GM12878 (cell line): Measurements from ENCODE around the gene RBM26. TPM values are rescaled to one million over a fixed set of nuclear protein-coding genes. Genes with fewer than 3 reads are reported as not detected.

Source experiments
- CHD4 ChIP-seq: fragments of 200-600 bp; sonication (generic); IDR thresholded peaks from 2 replicates; pipeline ENCODE4 v1.6.1; 2016; ENCODE audit warnings: mild to moderate bottlenecking
- IKZF2 ChIP-seq, 2 experiments: fragments of 450-650 bp; IDR thresholded peaks; 2 replicates each; pipeline ENCODE4 v1.6.1; 2017; ENCODE audit warnings: mild to moderate bottlenecking in 2 of 2, moderate library complexity in 2 of 2
- JUNB ChIP-seq: IDR thresholded peaks from 2 replicates; pipeline ENCODE4 v1.6.1; 2016; ENCODE audit warnings: antibody characterized with exemption, mild to moderate bottlenecking
- KDM1A ChIP-seq: fragments of 200-600 bp; sonication (generic); IDR thresholded peaks from 2 replicates; pipeline ENCODE4 v1.6.1; 2016; ENCODE audit warnings: borderline replicate concordance
- MTA3 ChIP-seq: IDR thresholded peaks from 2 replicates; pipeline ENCODE4 v1.6.1; 2012; ENCODE audit warnings: low read length, inconsistent platforms, borderline replicate concordance
- MYB ChIP-seq: fragments of 150-350 bp; IDR thresholded peaks from 2 replicates; pipeline ENCODE4 v1.6.1; 2014; ENCODE audit warnings: mild to moderate bottlenecking, low read depth, low read length, borderline replicate concordance
- NBN ChIP-seq: fragments of 450-650 bp; IDR thresholded peaks from 2 replicates; pipeline ENCODE4 v1.6.1; 2016
- PAX5 ChIP-seq: IDR thresholded peaks from 2 replicates; pipeline ENCODE4 v1.6.1; 2011; ENCODE audit warnings: low read depth, low read length, borderline replicate concordance
- PAX8 ChIP-seq: fragments of 450-650 bp; IDR thresholded peaks from 2 replicates; pipeline ENCODE4 v1.6.1; 2017; ENCODE audit warnings: mild to moderate bottlenecking, moderate library complexity
- RAD21 ChIP-seq: IDR thresholded peaks from 2 replicates; pipeline ENCODE4 v1.6.1; 2011; ENCODE audit warnings: mild to moderate bottlenecking, low read depth, low read length, moderate library complexity; ENCODE audit not compliant: insufficient read depth
- SPI1 ChIP-seq: IDR thresholded peaks from 2 replicates; pipeline ENCODE4 v1.6.1; 2011; ENCODE audit warnings: low read depth, mild to moderate bottlenecking, low read length, moderate library complexity, borderline replicate concordance; ENCODE audit not compliant: insufficient read depth
- USF1 ChIP-seq: IDR thresholded peaks from 2 replicates; pipeline ENCODE4 v1.6.1; 2011; ENCODE audit warnings: borderline replicate concordance, low read depth, mild to moderate bottlenecking, moderate library complexity, mixed read lengths, low read length; ENCODE audit not compliant: insufficient read depth; ENCODE audit errors: extremely low read length
- ZBTB40 ChIP-seq: fragments of 450-650 bp; IDR thresholded peaks from 2 replicates; pipeline ENCODE4 v1.6.1; 2016; ENCODE audit warnings: mild to moderate bottlenecking, moderate library complexity, borderline replicate concordance
- ZNF622 ChIP-seq: fragments of 450-650 bp; IDR thresholded peaks from 2 replicates; pipeline ENCODE4 v1.6.1; 2017; ENCODE audit warnings: mild to moderate bottlenecking, inconsistent platforms
- polyA plus RNA-seq, 11 experiments: library from polyadenylated mRNA; depleted of rRNA in 4 of 11; unstranded in 6 of 11; stranded (reverse) in 5 of 11; fragments of >200 nt; fragmentation: Nextera tagmentation in 4 of 11; fragmentation: Illumina TruSeq in 1 of 11; extraction: Ambion mirVana in 4 of 11; extraction: Trizol in 1 of 11; gene quantifications; 1 replicate in 1 of 11; 2 replicates in 10 of 11; pipeline versions ENCODE4 v1.2.1 to v1.2.3, GENCODE V29; 2011 to 2016; ENCODE audit warnings: inconsistent platforms in 2 of 11, missing spikeins in 2 of 11, low read depth in 1 of 11
- total RNA-seq, 4 experiments: library from RNA; depleted of rRNA in 3 of 4; stranded (reverse); fragments of >200 nt in 3 of 4; fragmentation: Illumina TruSeq in 1 of 4; extraction: Trizol in 1 of 4; gene quantifications; 2 replicates each; pipeline versions ENCODE4 v1.2.1 to v1.2.3, GENCODE V29; 2013 to 2021
- TF ChIP-seq, protein P1 (sequence below): fragments of 450-650 bp; IDR thresholded peaks from 2 replicates; pipeline ENCODE4 v1.6.1; 2016; ENCODE audit warnings: mild to moderate bottlenecking
- TF ChIP-seq, protein P2 (sequence below): fragments of 450-650 bp; IDR thresholded peaks from 2 replicates; pipeline ENCODE4 v1.6.1; 2017; ENCODE audit warnings: mild to moderate bottlenecking, low read depth, inconsistent platforms; ENCODE audit not compliant: poor library complexity, severe bottlenecking
- TF ChIP-seq, protein P3 (sequence below): fragments of 450-650 bp; IDR thresholded peaks from 2 replicates; pipeline ENCODE4 v1.6.1; 2017; ENCODE audit warnings: low read depth, mild to moderate bottlenecking, moderate library complexity
- TF ChIP-seq, protein P4 (sequence below): fragments of 450-650 bp; IDR thresholded peaks from 2 replicates; pipeline ENCODE4 v1.6.1; 2016; ENCODE audit warnings: mild to moderate bottlenecking

Gene RBM26
- total and polyA plus RNA-seq, 10 of the 15 experiments (the other 5 are each of a cell fraction or from before 2014, with no cell fraction given): 17.6 to 71.3 (median 38.9) TPM

DNA sequence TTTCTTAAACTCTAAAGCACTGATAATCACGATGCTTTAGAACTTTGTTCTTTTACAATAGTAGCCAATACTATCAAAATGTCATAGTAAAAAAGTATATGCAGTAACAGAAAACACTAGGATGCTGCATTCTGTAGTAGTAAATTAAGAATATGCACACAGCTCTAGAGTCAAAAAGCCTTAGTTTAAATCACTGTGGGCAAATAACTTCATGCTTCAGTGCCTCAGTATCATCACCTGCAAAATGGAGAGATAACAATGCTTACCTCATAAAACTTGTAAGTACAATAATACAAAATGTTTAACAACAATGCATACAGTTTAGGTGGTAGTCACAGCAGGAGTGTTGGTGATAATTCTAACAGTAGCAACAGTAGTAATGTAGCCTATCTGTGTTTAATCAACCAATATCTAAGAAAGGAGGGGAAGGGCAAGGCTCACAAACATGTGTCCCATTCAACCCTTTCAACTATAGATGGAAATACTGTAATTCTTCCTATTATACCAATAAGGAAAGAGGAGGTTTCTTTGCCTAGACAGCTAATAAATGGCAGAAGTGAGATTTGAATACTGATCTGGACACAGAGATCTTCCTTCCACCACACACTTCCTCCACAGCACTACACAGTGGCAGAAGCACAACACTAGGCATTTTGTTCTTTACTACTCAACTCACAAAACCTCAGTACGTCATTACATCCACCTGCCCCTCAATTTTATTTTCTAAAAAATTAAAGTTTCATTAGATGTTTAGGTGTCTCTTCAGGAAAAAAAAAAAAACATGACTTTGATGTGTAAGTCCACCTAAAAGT is 4.6 kb downstream of the RBM26 start (continued):
- no peak for TF ChIP-seq RAD21
- TF ChIP-seq, protein P1, sequence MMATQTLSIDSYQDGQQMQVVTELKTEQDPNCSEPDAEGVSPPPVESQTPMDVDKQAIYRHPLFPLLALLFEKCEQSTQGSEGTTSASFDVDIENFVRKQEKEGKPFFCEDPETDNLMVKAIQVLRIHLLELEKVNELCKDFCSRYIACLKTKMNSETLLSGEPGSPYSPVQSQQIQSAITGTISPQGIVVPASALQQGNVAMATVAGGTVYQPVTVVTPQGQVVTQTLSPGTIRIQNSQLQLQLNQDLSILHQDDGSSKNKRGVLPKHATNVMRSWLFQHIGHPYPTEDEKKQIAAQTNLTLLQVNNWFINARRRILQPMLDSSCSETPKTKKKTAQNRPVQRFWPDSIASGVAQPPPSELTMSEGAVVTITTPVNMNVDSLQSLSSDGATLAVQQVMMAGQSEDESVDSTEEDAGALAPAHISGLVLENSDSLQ: peak; percentile 39; the same call in 1 of the 2 replicates
- no peak for TF ChIP-seq CHD4
- TF ChIP-seq SPI1: peak; percentile 57; the same call in 1 of the 2 replicates
- TF ChIP-seq, protein P2, sequence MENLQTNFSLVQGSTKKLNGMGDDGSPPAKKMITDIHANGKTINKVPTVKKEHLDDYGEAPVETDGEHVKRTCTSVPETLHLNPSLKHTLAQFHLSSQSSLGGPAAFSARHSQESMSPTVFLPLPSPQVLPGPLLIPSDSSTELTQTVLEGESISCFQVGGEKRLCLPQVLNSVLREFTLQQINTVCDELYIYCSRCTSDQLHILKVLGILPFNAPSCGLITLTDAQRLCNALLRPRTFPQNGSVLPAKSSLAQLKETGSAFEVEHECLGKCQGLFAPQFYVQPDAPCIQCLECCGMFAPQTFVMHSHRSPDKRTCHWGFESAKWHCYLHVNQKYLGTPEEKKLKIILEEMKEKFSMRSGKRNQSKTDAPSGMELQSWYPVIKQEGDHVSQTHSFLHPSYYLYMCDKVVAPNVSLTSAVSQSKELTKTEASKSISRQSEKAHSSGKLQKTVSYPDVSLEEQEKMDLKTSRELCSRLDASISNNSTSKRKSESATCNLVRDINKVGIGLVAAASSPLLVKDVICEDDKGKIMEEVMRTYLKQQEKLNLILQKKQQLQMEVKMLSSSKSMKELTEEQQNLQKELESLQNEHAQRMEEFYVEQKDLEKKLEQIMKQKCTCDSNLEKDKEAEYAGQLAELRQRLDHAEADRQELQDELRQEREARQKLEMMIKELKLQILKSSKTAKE: no peak
- no peak for TF ChIP-seq KDM1A
- no peak for TF ChIP-seq MYB
- TF ChIP-seq ZBTB40: no peak
- no peak for TF ChIP-seq MTA3
- TF ChIP-seq USF1: no peak
- TF ChIP-seq, protein P3, sequence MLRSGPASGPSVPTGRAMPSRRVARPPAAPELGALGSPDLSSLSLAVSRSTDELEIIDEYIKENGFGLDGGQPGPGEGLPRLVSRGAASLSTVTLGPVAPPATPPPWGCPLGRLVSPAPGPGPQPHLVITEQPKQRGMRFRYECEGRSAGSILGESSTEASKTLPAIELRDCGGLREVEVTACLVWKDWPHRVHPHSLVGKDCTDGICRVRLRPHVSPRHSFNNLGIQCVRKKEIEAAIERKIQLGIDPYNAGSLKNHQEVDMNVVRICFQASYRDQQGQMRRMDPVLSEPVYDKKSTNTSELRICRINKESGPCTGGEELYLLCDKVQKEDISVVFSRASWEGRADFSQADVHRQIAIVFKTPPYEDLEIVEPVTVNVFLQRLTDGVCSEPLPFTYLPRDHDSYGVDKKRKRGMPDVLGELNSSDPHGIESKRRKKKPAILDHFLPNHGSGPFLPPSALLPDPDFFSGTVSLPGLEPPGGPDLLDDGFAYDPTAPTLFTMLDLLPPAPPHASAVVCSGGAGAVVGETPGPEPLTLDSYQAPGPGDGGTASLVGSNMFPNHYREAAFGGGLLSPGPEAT: peak; percentile 19; the same call in 1 of the 2 replicates
- no peak for TF ChIP-seq PAX8
- TF ChIP-seq JUNB: no peak
- no peak for TF ChIP-seq NBN
- TF ChIP-seq ZNF622: no peak
- no peak; a peak in 1 of 4 replicates for TF ChIP-seq IKZF2 (IDR thresholded peaks at IDR 0.05)
- TF ChIP-seq, protein P4, sequence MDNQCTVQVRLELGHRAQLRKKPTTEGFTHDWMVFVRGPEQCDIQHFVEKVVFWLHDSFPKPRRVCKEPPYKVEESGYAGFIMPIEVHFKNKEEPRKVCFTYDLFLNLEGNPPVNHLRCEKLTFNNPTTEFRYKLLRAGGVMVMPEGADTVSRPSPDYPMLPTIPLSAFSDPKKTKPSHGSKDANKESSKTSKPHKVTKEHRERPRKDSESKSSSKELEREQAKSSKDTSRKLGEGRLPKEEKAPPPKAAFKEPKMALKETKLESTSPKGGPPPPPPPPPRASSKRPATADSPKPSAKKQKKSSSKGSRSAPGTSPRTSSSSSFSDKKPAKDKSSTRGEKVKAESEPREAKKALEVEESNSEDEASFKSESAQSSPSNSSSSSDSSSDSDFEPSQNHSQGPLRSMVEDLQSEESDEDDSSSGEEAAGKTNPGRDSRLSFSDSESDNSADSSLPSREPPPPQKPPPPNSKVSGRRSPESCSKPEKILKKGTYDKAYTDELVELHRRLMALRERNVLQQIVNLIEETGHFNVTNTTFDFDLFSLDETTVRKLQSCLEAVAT: no peak
- peak; percentile 57; the same call in 1 of the 2 replicates for TF ChIP-seq PAX5
